H9 (cell line): ENCODE measurements around the gene EMC9. TPM values are rescaled to one million over a fixed set of nuclear protein-coding genes. Genes with fewer than 3 reads are reported as not detected.
A peak's percentile ranks its signal among the peaks of the same experiment; 100 is the strongest.

Experiments used
- DNase-seq: peaks from one replicate; pipeline ENCODE4 v3.0.0-alpha.2; 2017
- H2AFZ ChIP-seq: one replicate; pipeline ENCODE4 v1.6.1; 2013; ENCODE audit warnings: mild to moderate bottlenecking, low read length, control low read depth, moderate library complexity
- H2AK5ac ChIP-seq: 2 replicates; pipeline ENCODE4 v1.6.1; 2013; ENCODE audit warnings: low read length, control low read depth, mixed read lengths; ENCODE audit not compliant: insufficient read length
- H2BK120ac ChIP-seq: one replicate; pipeline ENCODE4 v1.6.1; 2013; ENCODE audit warnings: low read depth, mild to moderate bottlenecking, low read length, control low read depth, inconsistent platforms; ENCODE audit not compliant: poor library complexity, severe bottlenecking
- H2BK12ac ChIP-seq: 2 replicates; pipeline ENCODE4 v1.6.1; 2013; ENCODE audit warnings: low read length, control low read depth, mixed read lengths, low read depth; ENCODE audit not compliant: insufficient read length
- H2BK15ac ChIP-seq: 2 replicates; pipeline ENCODE4 v1.6.1; 2013; ENCODE audit warnings: low read depth, low read length, control low read depth
- H2BK20ac ChIP-seq: one replicate; pipeline ENCODE4 v1.6.1; 2013; ENCODE audit warnings: low read depth, mild to moderate bottlenecking, low read length, control low read depth, inconsistent platforms; ENCODE audit not compliant: poor library complexity, severe bottlenecking
- H2BK5ac ChIP-seq: 2 replicates; pipeline ENCODE4 v1.6.1; 2013; ENCODE audit warnings: low read length, control low read depth, mixed read lengths; ENCODE audit not compliant: insufficient read length
- H3K14ac ChIP-seq: 2 replicates; pipeline ENCODE4 v1.6.1; 2013; ENCODE audit warnings: low read length, control low read depth; ENCODE audit not compliant: insufficient read depth
- H3K18ac ChIP-seq: 2 replicates; pipeline ENCODE4 v1.6.1; 2013; ENCODE audit warnings: low read depth, mild to moderate bottlenecking, mixed read lengths, low read length, control low read depth; ENCODE audit not compliant: insufficient read length
- H3K23ac ChIP-seq: 2 replicates; pipeline ENCODE4 v1.6.1; 2013; ENCODE audit warnings: low read length, control low read depth, mixed read lengths, low read depth; ENCODE audit not compliant: insufficient read length
- H3K23me2 ChIP-seq: 2 replicates; pipeline ENCODE4 v1.6.1; 2013; ENCODE audit warnings: low read depth, mild to moderate bottlenecking, mixed read lengths, low read length, control low read depth; ENCODE audit not compliant: insufficient read length, poor library complexity, severe bottlenecking
- H3K27ac ChIP-seq: 2 replicates; pipeline ENCODE4 v1.5.1; 2013; ENCODE audit warnings: low read length, control low read depth, mixed read lengths, low read depth; ENCODE audit not compliant: insufficient read length
- H3K27me3 ChIP-seq: 2 replicates; pipeline ENCODE4 v1.6.1; 2013; ENCODE audit warnings: low read length, control low read depth, inconsistent platforms; ENCODE audit not compliant: insufficient read depth
- H3K4ac ChIP-seq: 2 replicates; pipeline ENCODE4 v1.6.1; 2013; ENCODE audit warnings: low read depth, mild to moderate bottlenecking, control low read depth, inconsistent platforms, low read length, moderate library complexity
- H3K4me1 ChIP-seq: 2 replicates; pipeline ENCODE4 v1.6.1; 2013; ENCODE audit warnings: low read length, control low read depth, inconsistent platforms; ENCODE audit not compliant: insufficient read depth
- H3K4me2 ChIP-seq: 2 replicates; pipeline ENCODE4 v1.6.1; 2013; ENCODE audit warnings: low read length, control low read depth, mixed read lengths; ENCODE audit not compliant: insufficient read length, insufficient read depth
- H3K56ac ChIP-seq: 2 replicates; pipeline ENCODE4 v1.6.1; 2013; ENCODE audit warnings: low read depth, mild to moderate bottlenecking, mixed read lengths, low read length, control low read depth; ENCODE audit not compliant: insufficient read length
- H3K79me1 ChIP-seq: 2 replicates; pipeline ENCODE4 v1.6.1; 2013; ENCODE audit warnings: low read depth, mild to moderate bottlenecking, moderate library complexity, low read length, control low read depth, inconsistent platforms; ENCODE audit not compliant: insufficient read depth, poor library complexity, severe bottlenecking
- H3K79me2 ChIP-seq: 2 replicates; pipeline ENCODE4 v1.6.1; 2013; ENCODE audit warnings: low read length, control low read depth, inconsistent platforms; ENCODE audit not compliant: insufficient read depth
- H3K9ac ChIP-seq: 2 replicates; pipeline ENCODE4 v1.6.1; 2013; ENCODE audit warnings: low read length, control low read depth, mixed read lengths; ENCODE audit not compliant: insufficient read length; ENCODE audit errors: extremely low read depth
- H3K9me3 ChIP-seq: one replicate; pipeline ENCODE4 v1.6.1; 2013; ENCODE audit warnings: low read depth, low read length, inconsistent platforms; ENCODE audit not compliant: control insufficient read depth
- H3T11ph ChIP-seq: one replicate; pipeline ENCODE4 v1.6.1; 2013; ENCODE audit warnings: mild to moderate bottlenecking, low read length, control low read depth, inconsistent platforms
- H4K20me1 ChIP-seq: one replicate; pipeline ENCODE4 v1.6.1; 2013; ENCODE audit not compliant: control insufficient read depth, insufficient read length, insufficient read depth
- H4K5ac ChIP-seq: 2 replicates; pipeline ENCODE4 v1.6.1; 2013; ENCODE audit warnings: low read depth, mild to moderate bottlenecking, mixed read lengths, low read length, control low read depth; ENCODE audit not compliant: insufficient read length
- H4K8ac ChIP-seq: replicated peaks from 2 replicates; pipeline ENCODE4 v1.6.1; 2013; ENCODE audit warnings: low read length, control low read depth, mixed read lengths, low read depth; ENCODE audit not compliant: insufficient read length
- H4K91ac ChIP-seq: 2 replicates; pipeline ENCODE4 v1.6.1; 2013; ENCODE audit warnings: low read depth, mild to moderate bottlenecking, moderate library complexity, mixed read lengths, low read length, control low read depth; ENCODE audit not compliant: insufficient read length
- H3K27ac Mint-ChIP-seq, 3 experiments: 2 replicates in 2 of 3; 3 replicates in 1 of 3; pipeline ENCODE4 v1.8.0; 2020 to 2021; ENCODE audit warnings: mixed read lengths in 3 of 3, mild to moderate bottlenecking in 1 of 3, moderate library complexity in 1 of 3
- H3K27me3 Mint-ChIP-seq: 2 replicates; pipeline ENCODE4 v1.8.0; 2021; ENCODE audit warnings: low read depth, mild to moderate bottlenecking, moderate library complexity, mixed read lengths
- H3K36me3 Mint-ChIP-seq, 3 experiments: 2 replicates in 2 of 3; 3 replicates in 1 of 3; pipeline ENCODE4 v1.8.0; 2020 to 2021; ENCODE audit warnings: low read depth in 3 of 3, mixed read lengths in 3 of 3; ENCODE audit not compliant: insufficient read depth in 1 of 3
- H3K4me1 Mint-ChIP-seq, 2 experiments: 2 replicates each; pipeline ENCODE4 v1.8.0; 2020; ENCODE audit warnings: mixed read lengths in 2 of 2
- H3K4me3 Mint-ChIP-seq, 2 experiments: 2 replicates in 1 of 2; 3 replicates in 1 of 2; pipeline ENCODE4 v1.8.0; 2020 to 2021; ENCODE audit warnings: mild to moderate bottlenecking in 2 of 2, mixed read lengths in 2 of 2, moderate library complexity in 1 of 2
- H3K9me3 Mint-ChIP-seq, 2 experiments: 2 replicates in 1 of 2; 3 replicates in 1 of 2; pipeline ENCODE4 v1.8.0; 2020; ENCODE audit warnings: mild to moderate bottlenecking in 2 of 2, mixed read lengths in 2 of 2, moderate library complexity in 1 of 2
- WGBS: extraction: QIAGEN DNeasy Blood & Tissue Kit; methylation state at CpG from one replicate; pipeline ENCODE4 v1.1.7; 2013; ENCODE audit warnings: missing lambda C conversion rate, low lambda C conversion rate, mixed read lengths; ENCODE audit not compliant: insufficient read length; ENCODE audit errors: extremely low coverage; 5-methylcytosine and 5-hydroxymethylcytosine counted together
- total RNA-seq: library from RNA; stranded (reverse); gene quantifications from 2 replicates; pipeline ENCODE4 v1.2.1, GENCODE V29; 2021
- TF ChIP-seq, protein P1 (sequence below): fragments of 200-600 bp; sonication (generic); conservative IDR thresholded peaks from 3 replicates; pipeline ENCODE4 v1.8.0; 2021; ENCODE audit warnings: antibody characterized with exemption, mild to moderate bottlenecking

Gene EMC9
- total RNA-seq, 1 experiment from 2014 or later, result 52.9 TPM

DNA sequence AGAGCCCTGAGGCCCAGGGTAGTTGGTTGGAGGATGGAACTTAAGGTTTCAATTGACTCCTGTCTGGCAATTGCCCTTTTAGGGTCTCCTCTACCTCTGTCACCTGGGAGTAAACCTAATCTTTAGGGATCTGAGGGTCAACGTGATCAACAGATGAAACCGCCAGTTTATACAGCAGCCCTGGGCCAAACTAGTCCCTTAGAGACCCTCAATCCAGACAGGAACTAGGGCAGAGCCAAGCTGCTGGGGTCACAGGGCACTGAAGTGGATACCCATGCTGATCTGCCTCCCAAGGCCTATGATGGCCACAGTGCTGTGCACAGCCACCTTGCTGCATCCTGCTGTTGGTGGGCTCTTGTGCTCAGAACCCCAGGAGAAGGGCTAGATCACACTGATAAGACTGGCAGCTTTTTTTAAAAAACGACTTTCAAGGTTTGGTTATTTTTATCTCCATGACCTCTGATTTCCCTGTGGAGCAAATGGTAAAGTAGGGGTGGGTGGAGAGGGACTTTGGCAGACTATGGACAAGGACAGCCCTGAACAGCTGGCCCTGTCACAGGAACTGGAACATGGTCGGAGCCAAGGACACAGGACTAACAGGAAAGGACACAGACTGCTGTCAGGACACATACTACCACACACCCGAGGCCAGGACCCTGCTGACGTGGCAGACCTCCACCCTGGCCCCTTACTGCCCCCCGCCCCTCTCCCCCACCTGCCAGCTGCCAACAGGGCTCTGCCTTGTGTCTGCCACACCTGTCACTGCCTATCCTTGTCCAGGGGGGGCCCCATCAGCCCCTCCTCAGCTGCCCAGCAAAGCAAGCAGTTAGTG is 10.5 kb downstream of the EMC9 start:
- no peak overlapping the region for H2BK120ac ChIP-seq
- no peaks in the 10 kb centered on the region for H3K27me3 ChIP-seq
- H3K36me3 Mint-ChIP-seq, result no peaks in the 10 kb centered on the region; a peak in 1 of 7 replicates
- H2BK20ac ChIP-seq, result no peak overlapping the region
- WGBS, result no CpG with 5 or more reads among the region's 7 CpGs
- peak overlapping the region in 2 of 3 experiments; percentile 31 to 48; a peak in 2 of 7 replicates for H3K27ac Mint-ChIP-seq
- no peak overlapping the region for H4K8ac ChIP-seq
- no peak overlapping the region for H3K9ac ChIP-seq
- H3K18ac ChIP-seq, result no peak overlapping the region
- H4K20me1 ChIP-seq, result no peaks in the 10 kb centered on the region
- H3K27ac ChIP-seq, result no peak overlapping the region
- H2BK15ac ChIP-seq, result no peak overlapping the region
- peaks cover 5% of the 10 kb centered on the region for H3K23me2 ChIP-seq
- H3K4me1 Mint-ChIP-seq, result peaks cover 6 to 7% of the 10 kb centered on the region in 2 experiments; a peak in 3 of 4 replicates
- no peaks in the 10 kb centered on the region for H3K4me1 ChIP-seq
- 0 out of 5 replicates have a peak, but pooled peaks cover 0 to 2% of the 10 kb centered on the region in 2 experiments for H3K9me3 Mint-ChIP-seq
- no peak overlapping the region for H3K4me2 ChIP-seq
- H3K56ac ChIP-seq, result no peak overlapping the region
- H3K79me2 ChIP-seq, result no peaks in the 10 kb centered on the region
- H4K5ac ChIP-seq, result no peak overlapping the region
- H2AK5ac ChIP-seq, result no peak overlapping the region
- H3K79me1 ChIP-seq, result no peaks in the 10 kb centered on the region
- TF ChIP-seq, protein P1, sequence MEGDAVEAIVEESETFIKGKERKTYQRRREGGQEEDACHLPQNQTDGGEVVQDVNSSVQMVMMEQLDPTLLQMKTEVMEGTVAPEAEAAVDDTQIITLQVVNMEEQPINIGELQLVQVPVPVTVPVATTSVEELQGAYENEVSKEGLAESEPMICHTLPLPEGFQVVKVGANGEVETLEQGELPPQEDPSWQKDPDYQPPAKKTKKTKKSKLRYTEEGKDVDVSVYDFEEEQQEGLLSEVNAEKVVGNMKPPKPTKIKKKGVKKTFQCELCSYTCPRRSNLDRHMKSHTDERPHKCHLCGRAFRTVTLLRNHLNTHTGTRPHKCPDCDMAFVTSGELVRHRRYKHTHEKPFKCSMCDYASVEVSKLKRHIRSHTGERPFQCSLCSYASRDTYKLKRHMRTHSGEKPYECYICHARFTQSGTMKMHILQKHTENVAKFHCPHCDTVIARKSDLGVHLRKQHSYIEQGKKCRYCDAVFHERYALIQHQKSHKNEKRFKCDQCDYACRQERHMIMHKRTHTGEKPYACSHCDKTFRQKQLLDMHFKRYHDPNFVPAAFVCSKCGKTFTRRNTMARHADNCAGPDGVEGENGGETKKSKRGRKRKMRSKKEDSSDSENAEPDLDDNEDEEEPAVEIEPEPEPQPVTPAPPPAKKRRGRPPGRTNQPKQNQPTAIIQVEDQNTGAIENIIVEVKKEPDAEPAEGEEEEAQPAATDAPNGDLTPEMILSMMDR, result no peak
- H3K23ac ChIP-seq, result no peak overlapping the region
- no peak for DNase-seq
- no peak overlapping the region for H3K4ac ChIP-seq
- H3K27me3 Mint-ChIP-seq, result no peaks in the 10 kb centered on the region
- H2BK12ac ChIP-seq, result no peak overlapping the region
- no peak overlapping the region for H2BK5ac ChIP-seq
- no peaks in the 10 kb centered on the region for H3K9me3 ChIP-seq
- no peak overlapping the region for H3T11ph ChIP-seq
- no peak overlapping the region for H3K4me3 Mint-ChIP-seq
- no peak overlapping the region for H4K91ac ChIP-seq
- no peak overlapping the region for H2AFZ ChIP-seq
- H3K14ac ChIP-seq, result no peak overlapping the region
